Activated CD4-positive, alpha-beta T cell treated with anti-CD3 and anti-CD28 coated beads, Interleukin-10, Interleukin-2, amounts not matched to agents 100 ng/mL and 50 ng/mL, durations not matched to agents 16 hours and 8 hours (primary cell): ENCODE results near the gene SYNE1.
"Not testable (repeated sequence)": the region's sequence is repeated elsewhere in the genome, so short reads cannot be mapped to it uniquely, and the experiment has no call there.

Experiments used
- DNase-seq: peaks from one replicate; pipeline ENCODE4 v3.0.0-alpha.2; 2020

The SYNE1 gene

DNA sequence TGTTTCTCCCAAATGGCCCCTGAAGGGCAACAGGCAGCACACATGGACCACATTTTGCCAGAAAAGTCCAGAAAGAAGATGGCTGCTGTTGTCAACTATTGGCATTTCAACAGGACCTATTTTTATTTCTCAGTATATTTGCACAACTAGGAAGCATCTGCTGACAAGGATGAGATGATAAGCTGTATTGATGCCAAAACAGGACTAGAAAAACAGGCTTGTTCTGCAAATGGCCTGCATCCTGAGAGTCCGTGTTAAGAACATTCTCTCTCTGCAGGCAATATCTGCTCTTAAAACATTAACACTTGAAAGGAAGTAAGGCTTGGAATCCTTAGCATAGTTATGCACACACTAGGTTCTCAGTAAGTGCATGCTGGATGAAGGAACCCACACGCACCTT, 546.0 kb downstream of the SYNE1 start:
- DNase-seq: no peak

DNA sequence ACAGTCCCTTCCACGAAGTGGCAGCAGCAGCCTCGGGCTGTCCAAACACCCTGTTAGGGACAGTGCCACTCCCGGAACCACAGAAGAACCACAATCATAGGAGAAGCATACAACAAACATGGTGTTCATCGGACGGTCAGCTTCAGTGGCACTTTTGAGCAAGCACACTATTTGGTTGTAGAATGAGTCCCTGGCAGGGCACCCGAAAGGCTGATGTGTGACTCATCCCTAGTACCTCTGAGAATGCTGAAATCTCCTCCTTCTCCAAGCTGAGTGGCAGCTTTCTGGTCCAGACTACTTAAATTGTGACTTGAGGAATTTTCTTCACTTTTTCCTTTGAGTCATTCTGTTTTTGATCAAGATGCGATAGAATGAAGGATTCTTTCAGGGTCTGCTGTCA, 547.2 kb downstream of the SYNE1 start:
- no peak for DNase-seq

DNA sequence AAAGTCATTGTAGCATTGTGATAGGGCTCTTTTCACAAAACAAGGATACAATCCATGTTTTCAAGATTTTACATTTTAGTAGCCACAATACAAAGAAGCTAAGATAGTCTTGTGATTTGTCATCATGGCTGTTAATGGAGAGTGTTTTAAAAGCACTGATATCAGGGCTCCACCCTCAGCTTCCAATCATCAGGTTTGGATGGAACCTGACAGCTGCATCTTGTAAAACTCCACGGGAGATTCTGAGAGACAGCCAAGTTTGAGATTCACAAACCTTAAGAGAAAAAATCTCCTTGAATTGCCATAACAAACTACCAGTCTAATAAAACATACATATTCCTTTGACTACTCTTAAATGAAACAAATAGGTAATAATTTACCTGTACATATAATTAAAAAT, 549.5 kb downstream of the SYNE1 start:
- no peak for DNase-seq

GRCh38 chr6:152087096-152087495, 550.1 kb downstream of the SYNE1 start:
- DNase-seq: no peak

DNA sequence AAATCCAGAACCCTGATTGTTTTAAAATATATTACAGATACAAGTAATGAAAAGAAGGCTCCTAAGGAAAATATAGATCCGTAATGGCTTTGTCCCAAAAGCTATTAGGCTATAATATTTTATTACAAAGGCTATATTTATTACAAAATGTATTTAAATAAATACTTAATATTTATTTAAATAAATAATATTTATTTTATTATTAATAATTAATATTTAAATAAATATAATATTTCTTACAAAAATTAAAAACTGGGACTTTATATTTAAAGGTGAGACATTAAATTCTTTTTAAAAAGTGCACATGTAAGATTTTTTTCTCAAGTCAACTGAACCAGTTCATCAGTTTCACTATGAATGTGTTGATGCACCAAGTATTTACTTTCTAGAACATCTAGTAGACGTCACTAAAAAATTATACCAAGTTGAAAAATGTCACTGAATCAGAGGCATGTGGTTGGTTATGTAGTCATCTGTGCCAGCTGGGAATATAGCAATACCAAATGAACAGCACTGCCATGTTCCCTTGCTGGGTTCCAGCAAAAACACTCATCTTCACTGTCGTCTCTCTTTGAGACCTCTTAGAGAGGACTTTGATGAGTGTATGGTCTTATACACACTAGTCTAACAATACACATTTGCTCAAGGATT, 550.8 kb downstream of the SYNE1 start:
- no peak for DNase-seq

DNA sequence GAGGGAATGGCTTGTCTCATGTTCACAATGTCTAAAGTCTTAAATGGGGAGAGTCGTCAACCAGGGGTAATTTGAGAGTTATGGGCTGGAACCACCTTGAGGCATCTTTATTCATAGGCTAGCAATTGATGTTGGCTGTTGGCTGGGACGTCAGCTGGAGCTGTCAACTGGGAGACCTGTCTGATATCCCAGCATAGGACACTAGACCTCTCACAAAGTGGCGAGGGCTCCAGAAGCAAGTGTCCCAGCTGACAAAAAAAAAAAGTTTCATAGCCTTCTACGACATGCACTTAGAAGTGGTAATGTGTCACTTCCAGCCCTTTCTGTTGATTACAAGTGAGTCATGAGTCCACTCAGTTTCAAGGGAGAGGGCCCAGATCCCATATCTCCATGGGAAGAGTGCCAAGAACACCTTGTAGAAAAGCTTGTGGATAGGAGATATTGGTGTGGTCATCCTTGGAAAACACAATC, 551.7 kb downstream of the SYNE1 start:
- no peak for DNase-seq

DNA sequence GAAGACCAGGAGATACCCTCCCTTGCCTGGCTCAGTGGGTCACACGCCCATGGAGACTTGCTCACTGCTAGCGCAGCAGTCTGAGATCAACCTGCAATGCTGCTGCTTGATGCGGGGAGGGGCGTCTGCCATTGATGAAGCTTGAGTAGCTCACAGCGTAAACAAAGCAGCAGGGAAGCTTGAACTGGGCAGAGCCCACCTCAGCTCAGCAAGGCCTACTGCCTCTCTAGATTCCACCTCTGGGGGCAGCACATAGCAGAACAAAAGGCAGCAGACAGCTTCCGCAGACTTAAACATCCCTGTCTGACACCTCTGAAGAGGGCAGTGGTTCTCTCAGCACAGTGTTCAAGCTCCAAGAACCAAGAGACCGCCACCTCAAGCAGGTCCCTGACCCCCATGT, 558.4 kb downstream of the SYNE1 start:
- no peak for DNase-seq

GRCh38 chr6:152078001-152078400, 559.2 kb downstream of the SYNE1 start:
- DNase-seq: no peak

DNA sequence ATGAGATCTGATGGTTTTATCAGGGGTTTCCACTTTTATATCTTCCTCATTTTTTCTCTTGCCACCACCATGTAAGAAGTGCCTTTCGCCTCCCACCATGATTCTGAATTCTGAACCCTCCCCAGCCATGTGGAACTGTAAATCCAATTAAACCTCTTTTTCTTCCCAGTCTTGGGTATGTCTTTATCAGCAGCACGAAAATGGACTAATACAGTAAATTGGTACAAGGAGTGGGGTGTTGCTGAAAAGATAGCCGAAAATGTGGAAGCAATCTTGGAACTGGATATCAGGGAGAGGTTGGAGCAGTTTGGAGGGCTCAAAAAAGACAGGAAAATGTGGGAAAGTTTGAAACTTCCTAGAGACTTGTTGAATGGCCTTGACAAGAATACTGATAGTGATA, 560.9 kb downstream of the SYNE1 start:
- not testable (repeated sequence) for DNase-seq

- no peak for DNase-seq
These were observed 565.3 kb downstream of the SYNE1 start for GRCh38 chr6:152071843-152072242.
